HCT116 (cell line): ENCODE results near the gene FIP1L1. TPM values are rescaled to one million over a fixed set of nuclear protein-coding genes. Genes with fewer than 3 reads are reported as not detected.

Experiments
- ATAC-seq: fragments of 200-7000 bp; cut with Tn5 transposase; 2 replicates; pipeline ENCODE4 v1.9.1; 2020; ENCODE audit warnings: mild to moderate bottlenecking, moderate library complexity
- BruUV-seq: library from RNA; stranded (reverse); fragments of 400-500 nt; replicated peaks from 2 replicates; lab custom pipeline; 2021; lab: Mats Ljungman, UMichigan
- CTCF ChIA-PET: fragments of 300-600 bp; sonication (Branson Sonifier 250); formaldehyde crosslinking; loops from one replicate; lab custom pipeline; 2021; ENCODE audit warnings: antibody characterized with exemption; lab: Charles Lee
- POLR2A ChIA-PET: fragments of 300-600, 350-600 bp; sonication (Branson Sonifier 250); formaldehyde crosslinking; loops from one replicate; lab custom pipeline; 2021; ENCODE audit warnings: antibody characterized with exemption; lab: Charles Lee
- RAD21 ChIA-PET, 2 experiments: fragments of 300-600 bp; sonication (Branson Sonifier 250); formaldehyde crosslinking; loops; one replicate each; lab custom pipeline; 2023; ENCODE audit warnings: low total read pairs in 2 of 2; ENCODE audit not compliant: uncharacterized antibody in 2 of 2, unreplicated experiment in 2 of 2, low non-redundant PET in 1 of 2; lab: Charles Lee
- DNase-seq: peaks from one replicate; pipeline ENCODE4 v3.0.0-alpha.2; 2010; ENCODE audit warnings: low read depth, low spot score
- H2AFZ ChIP-seq: fragments of 200-600 bp; shearing (Covaris generic), sonication (generic); 2 replicates; pipeline ENCODE4 v1.6.1; 2017; ENCODE audit warnings: low read depth, mixed run types, mixed read lengths, antibody characterized with exemption, low read length; ENCODE audit not compliant: poor library complexity, severe bottlenecking
- H3K27ac ChIP-seq: 2 replicates; pipeline ENCODE4 v1.5.1; 2012; ENCODE audit warnings: low read depth, low read length
- H3K27me3 ChIP-seq: fragments of 200-600 bp; sonication (generic); 2 replicates; pipeline ENCODE4 v1.6.1; 2016; ENCODE audit warnings: mixed run types, low read length, mixed read lengths; ENCODE audit not compliant: insufficient read depth
- H3K36me3 ChIP-seq, 2 experiments: fragments of 200-500 bp in 1 of 2; fragments of 200-600 bp in 1 of 2; sonication (Bioruptor generic) in 1 of 2; sonication (generic) in 1 of 2; 2 replicates each; pipeline versions ENCODE4 v1.5.1 to v1.6.1; 2014 to 2016; ENCODE audit warnings: low read length in 2 of 2, inconsistent platforms in 1 of 2, mixed read lengths in 1 of 2, mixed run types in 1 of 2; ENCODE audit not compliant: insufficient read depth in 2 of 2, control insufficient read depth in 1 of 2
- H3K4me1 ChIP-seq, 2 experiments: fragments of 200-600 bp in 1 of 2; sonication (generic) in 1 of 2; 2 replicates each; pipeline versions ENCODE4 v1.5.1 to v1.6.1; 2012 to 2017; ENCODE audit warnings: low read length in 2 of 2, inconsistent platforms in 1 of 2, mild to moderate bottlenecking in 1 of 2, mixed read lengths in 1 of 2, mixed run types in 1 of 2, moderate library complexity in 1 of 2; ENCODE audit not compliant: insufficient read depth in 2 of 2, control insufficient read depth in 1 of 2
- H3K4me2 ChIP-seq: fragments of 200-600 bp; sonication (generic); 2 replicates; pipeline ENCODE4 v1.6.1; 2017; ENCODE audit warnings: mixed run types, low read length, mixed read lengths
- H3K4me3 ChIP-seq, 2 experiments: fragments of 200-600 bp in 1 of 2; sonication (generic) in 1 of 2; replicated peaks in 1 of 2; 2 replicates each; pipeline ENCODE4 v1.5.1; 2011 to 2016; ENCODE audit warnings: low read length in 2 of 2, control low read depth in 1 of 2, low read depth in 1 of 2, mild to moderate bottlenecking in 1 of 2, mixed read lengths in 1 of 2, mixed run types in 1 of 2
- H3K79me2 ChIP-seq: fragments of 200-600 bp; sonication (generic); 2 replicates; pipeline ENCODE4 v1.6.1; 2017; ENCODE audit warnings: mild to moderate bottlenecking, mixed run types, low read length, moderate library complexity, mixed read lengths; ENCODE audit not compliant: insufficient read depth
- H3K9ac ChIP-seq: fragments of 200-600 bp; sonication (generic); 2 replicates; pipeline ENCODE4 v1.6.1; 2016; ENCODE audit warnings: low read length, mixed read lengths
- H3K9me2 ChIP-seq: fragments of 200-600 bp; sonication (generic), shearing (Covaris generic); 2 replicates; pipeline ENCODE4 v1.6.1; 2017; ENCODE audit warnings: mixed run types, mild to moderate bottlenecking, moderate library complexity; ENCODE audit not compliant: insufficient read depth
- H3K9me3 ChIP-seq, 2 experiments: fragments of 200-500 bp in 1 of 2; fragments of 200-600 bp in 1 of 2; sonication (Bioruptor generic) in 1 of 2; sonication (generic) in 1 of 2; 2 replicates each; pipeline ENCODE4 v1.6.1; 2014 to 2017; ENCODE audit warnings: low read length in 2 of 2, mixed read lengths in 2 of 2, inconsistent platforms in 1 of 2, low read depth in 1 of 2, mild to moderate bottlenecking in 1 of 2, mixed run types in 1 of 2, moderate library complexity in 1 of 2; ENCODE audit not compliant: control insufficient read depth in 1 of 2, insufficient read depth in 1 of 2
- H4K20me1 ChIP-seq: fragments of 200-600 bp; sonication (generic), shearing (Covaris generic); 2 replicates; pipeline ENCODE4 v1.6.1; 2017; ENCODE audit warnings: mixed run types, mild to moderate bottlenecking, moderate library complexity; ENCODE audit not compliant: insufficient read depth
- ELF1 ChIP-seq: IDR thresholded peaks from 2 replicates; pipeline ENCODE4 v1.6.1; 2012; ENCODE audit warnings: low read depth, borderline replicate concordance
- EZH2 ChIP-seq: fragments of 200-600 bp; sonication (generic); IDR thresholded peaks from 2 replicates; pipeline ENCODE4 v1.6.1; 2017; ENCODE audit warnings: antibody characterized with exemption, mixed run types
- EZH2phosphoT487 ChIP-seq: fragments of 200-600 bp; IDR thresholded peaks from 2 replicates; pipeline ENCODE4 v1.6.1; 2018; ENCODE audit warnings: antibody characterized with exemption, borderline replicate concordance
- RAD21 ChIP-seq: IDR thresholded peaks from 2 replicates; pipeline ENCODE4 v1.6.1; 2012; ENCODE audit warnings: low read depth, mild to moderate bottlenecking
- SIN3A ChIP-seq: IDR thresholded peaks from 2 replicates; pipeline ENCODE4 v1.6.1; 2012; ENCODE audit warnings: low read depth
- SP1 ChIP-seq: IDR thresholded peaks from 2 replicates; pipeline ENCODE4 v1.6.1; 2012; ENCODE audit warnings: low read depth
- SRF ChIP-seq: IDR thresholded peaks from 2 replicates; pipeline ENCODE4 v1.6.1; 2012; ENCODE audit warnings: low read depth
- YY1 ChIP-seq: IDR thresholded peaks from 2 replicates; pipeline ENCODE4 v1.6.1; 2011; ENCODE audit warnings: low read length, low read depth, moderate library complexity, mild to moderate bottlenecking; ENCODE audit not compliant: insufficient replicate concordance; ENCODE audit errors: extremely low read depth
- ZFX ChIP-seq: fragments of 450-650 bp; IDR thresholded peaks from 2 replicates; pipeline ENCODE4 v1.6.1; 2017
- intact Hi-C: fragments of 100-400 bp; cut with micrococcal nuclease; formaldehyde crosslinking; loops from 2 replicates; pipeline ENCODE4 v1.10.0; 2022
- total RNA-seq: library from RNA; stranded (reverse); gene quantifications from one replicate; pipeline ENCODE4 v1.2.1, GENCODE V29; 2021; ENCODE audit not compliant: unreplicated experiment
- TF ChIP-seq, protein P1 (sequence below): IDR thresholded peaks from 2 replicates; pipeline ENCODE4 v1.6.1; 2011; ENCODE audit warnings: mild to moderate bottlenecking, low read length, moderate library complexity; ENCODE audit not compliant: insufficient replicate concordance; ENCODE audit errors: extremely low read depth
- TF ChIP-seq, protein P2 (sequence below): IDR thresholded peaks from 2 replicates; pipeline ENCODE4 v1.6.1; 2012; ENCODE audit warnings: low read depth
- TF ChIP-seq, protein P3 (sequence below), 3 experiments: fragments of 200-600 bp in 1 of 3; sonication (generic) in 1 of 3; IDR thresholded peaks in 2 of 3; conservative IDR thresholded peaks in 1 of 3; 2 replicates each; pipeline ENCODE4 v1.5.1; 2012 to 2017; ENCODE audit warnings: low read depth in 2 of 3, low read length in 2 of 3, antibody characterized with exemption in 1 of 3, borderline replicate concordance in 1 of 3, control low read depth in 1 of 3, mild to moderate bottlenecking in 1 of 3, mixed read lengths in 1 of 3, mixed run types in 1 of 3, moderate library complexity in 1 of 3; ENCODE audit not compliant: insufficient read depth in 1 of 3
- TF ChIP-seq, protein P4 (sequence below): IDR thresholded peaks from 2 replicates; pipeline ENCODE4 v1.6.1; 2012

The FIP1L1 gene
- total RNA-seq, 1 experiment from 2014 or later: 63.6 TPM

DNA sequence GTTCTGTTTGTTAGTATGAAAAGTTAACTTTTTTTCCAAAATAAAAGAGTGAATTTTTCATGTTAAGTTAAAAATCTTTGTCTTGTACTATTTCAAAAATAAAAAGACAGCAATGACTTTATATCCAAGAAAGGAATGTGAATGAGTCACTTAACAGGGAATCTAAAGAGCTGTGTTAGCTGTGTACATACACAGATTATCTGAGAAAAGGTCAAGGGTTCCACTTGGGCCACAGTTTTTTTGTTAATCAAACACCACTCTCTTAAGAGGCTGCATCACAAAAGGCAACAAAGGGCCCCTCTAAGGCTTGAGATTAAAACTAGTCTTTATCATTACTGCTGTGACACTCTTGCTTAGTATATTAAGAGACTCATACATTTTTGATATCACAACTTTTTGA lies 82.1 kb downstream of the FIP1L1 start:
- BruUV-seq: no TSS peak
- Histone ChIP-seq H3K9me2 (no peaks in the 10 kb centered on the region), H3K79me2 (no peaks in the 10 kb centered on the region), H3K4me3 (no peak overlapping the region), H3K27me3 (no peaks in the 10 kb centered on the region), H3K9me3 (no peaks in the 10 kb centered on the region), H3K36me3 (peaks cover 9 to 16% of the 10 kb centered on the region in 2 experiments; a peak in 2 of 4 replicates), H3K4me2 (no peak overlapping the region), H3K27ac (no peak overlapping the region), H2AFZ (no peak overlapping the region), H3K4me1 (peaks cover 0 to 3% of the 10 kb centered on the region in 2 experiments; a peak in 1 of 4 replicates), H3K9ac (no peak overlapping the region), H4K20me1 (0 out of 2 replicates have a peak, but pooled peaks cover 10% of the 10 kb centered on the region)
- DNase-seq (no peak), ATAC-seq (peak; percentile 59; the same call in 1 of the 2 replicates)
- RAD21 ChIA-PET: no interaction called here
- TF ChIP-seq SRF (no peak), RAD21 (no peak), ZFX (no peak), EZH2 (no peak), YY1 (no peak)
- TF ChIP-seq, protein P1, sequence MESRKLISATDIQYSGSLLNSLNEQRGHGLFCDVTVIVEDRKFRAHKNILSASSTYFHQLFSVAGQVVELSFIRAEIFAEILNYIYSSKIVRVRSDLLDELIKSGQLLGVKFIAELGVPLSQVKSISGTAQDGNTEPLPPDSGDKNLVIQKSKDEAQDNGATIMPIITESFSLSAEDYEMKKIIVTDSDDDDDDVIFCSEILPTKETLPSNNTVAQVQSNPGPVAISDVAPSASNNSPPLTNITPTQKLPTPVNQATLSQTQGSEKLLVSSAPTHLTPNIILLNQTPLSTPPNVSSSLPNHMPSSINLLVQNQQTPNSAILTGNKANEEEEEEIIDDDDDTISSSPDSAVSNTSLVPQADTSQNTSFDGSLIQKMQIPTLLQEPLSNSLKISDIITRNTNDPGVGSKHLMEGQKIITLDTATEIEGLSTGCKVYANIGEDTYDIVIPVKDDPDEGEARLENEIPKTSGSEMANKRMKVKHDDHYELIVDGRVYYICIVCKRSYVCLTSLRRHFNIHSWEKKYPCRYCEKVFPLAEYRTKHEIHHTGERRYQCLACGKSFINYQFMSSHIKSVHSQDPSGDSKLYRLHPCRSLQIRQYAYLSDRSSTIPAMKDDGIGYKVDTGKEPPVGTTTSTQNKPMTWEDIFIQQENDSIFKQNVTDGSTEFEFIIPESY: no peak
- CTCF ChIA-PET: no interaction called here
- POLR2A ChIA-PET: no interaction called here
- intact Hi-C loops: no loop called here

DNA sequence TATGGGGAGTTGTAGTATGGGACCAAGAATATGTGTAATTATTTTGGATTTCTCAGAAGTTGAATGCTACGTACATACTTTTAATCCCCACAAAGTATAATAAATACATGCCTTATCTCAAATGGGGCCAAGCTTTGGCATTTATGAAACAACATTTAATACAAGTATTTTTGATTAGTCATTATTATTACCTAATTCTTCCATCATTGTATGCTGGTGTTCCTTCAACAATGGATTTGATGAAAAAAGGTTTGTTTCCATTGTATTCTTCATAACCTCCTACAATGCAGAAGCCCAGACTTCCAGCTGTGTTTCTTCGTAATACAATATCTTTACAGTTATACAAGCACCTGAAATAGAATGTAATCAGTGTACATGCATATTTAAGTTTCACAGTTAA lies 83.8 kb downstream of the FIP1L1 start:
- ChIA-PET POLR2A (no interaction called here), RAD21 (no interaction called here), CTCF (no interaction called here)
- Histone ChIP-seq H3K36me3 (peaks cover 8 to 12% of the 10 kb centered on the region in 2 experiments; a peak in 2 of 4 replicates), H3K4me1 (peaks cover 0 to 3% of the 10 kb centered on the region in 2 experiments; a peak in 1 of 4 replicates), H3K9me2 (no peaks in the 10 kb centered on the region), H3K27me3 (no peaks in the 10 kb centered on the region), H3K4me2 (no peak overlapping the region), H3K4me3 (no peak overlapping the region), H3K79me2 (no peaks in the 10 kb centered on the region), H3K27ac (no peak overlapping the region), H4K20me1 (0 out of 2 replicates have a peak, but pooled peaks cover 3% of the 10 kb centered on the region), H3K9ac (no peak overlapping the region), H2AFZ (no peak overlapping the region), H3K9me3 (no peaks in the 10 kb centered on the region)
- BruUV-seq: no TSS peak
- intact Hi-C loops: no loop called here
- no peak for DNase-seq
- no peak for ATAC-seq
- TF ChIP-seq, protein P2, sequence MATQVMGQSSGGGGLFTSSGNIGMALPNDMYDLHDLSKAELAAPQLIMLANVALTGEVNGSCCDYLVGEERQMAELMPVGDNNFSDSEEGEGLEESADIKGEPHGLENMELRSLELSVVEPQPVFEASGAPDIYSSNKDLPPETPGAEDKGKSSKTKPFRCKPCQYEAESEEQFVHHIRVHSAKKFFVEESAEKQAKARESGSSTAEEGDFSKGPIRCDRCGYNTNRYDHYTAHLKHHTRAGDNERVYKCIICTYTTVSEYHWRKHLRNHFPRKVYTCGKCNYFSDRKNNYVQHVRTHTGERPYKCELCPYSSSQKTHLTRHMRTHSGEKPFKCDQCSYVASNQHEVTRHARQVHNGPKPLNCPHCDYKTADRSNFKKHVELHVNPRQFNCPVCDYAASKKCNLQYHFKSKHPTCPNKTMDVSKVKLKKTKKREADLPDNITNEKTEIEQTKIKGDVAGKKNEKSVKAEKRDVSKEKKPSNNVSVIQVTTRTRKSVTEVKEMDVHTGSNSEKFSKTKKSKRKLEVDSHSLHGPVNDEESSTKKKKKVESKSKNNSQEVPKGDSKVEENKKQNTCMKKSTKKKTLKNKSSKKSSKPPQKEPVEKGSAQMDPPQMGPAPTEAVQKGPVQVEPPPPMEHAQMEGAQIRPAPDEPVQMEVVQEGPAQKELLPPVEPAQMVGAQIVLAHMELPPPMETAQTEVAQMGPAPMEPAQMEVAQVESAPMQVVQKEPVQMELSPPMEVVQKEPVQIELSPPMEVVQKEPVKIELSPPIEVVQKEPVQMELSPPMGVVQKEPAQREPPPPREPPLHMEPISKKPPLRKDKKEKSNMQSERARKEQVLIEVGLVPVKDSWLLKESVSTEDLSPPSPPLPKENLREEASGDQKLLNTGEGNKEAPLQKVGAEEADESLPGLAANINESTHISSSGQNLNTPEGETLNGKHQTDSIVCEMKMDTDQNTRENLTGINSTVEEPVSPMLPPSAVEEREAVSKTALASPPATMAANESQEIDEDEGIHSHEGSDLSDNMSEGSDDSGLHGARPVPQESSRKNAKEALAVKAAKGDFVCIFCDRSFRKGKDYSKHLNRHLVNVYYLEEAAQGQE: no peak
- TF ChIP-seq SIN3A (no peak), RAD21 (no peak), SP1 (no peak), EZH2phosphoT487 (no peak), ELF1 (no peak)
- TF ChIP-seq, protein P3, sequence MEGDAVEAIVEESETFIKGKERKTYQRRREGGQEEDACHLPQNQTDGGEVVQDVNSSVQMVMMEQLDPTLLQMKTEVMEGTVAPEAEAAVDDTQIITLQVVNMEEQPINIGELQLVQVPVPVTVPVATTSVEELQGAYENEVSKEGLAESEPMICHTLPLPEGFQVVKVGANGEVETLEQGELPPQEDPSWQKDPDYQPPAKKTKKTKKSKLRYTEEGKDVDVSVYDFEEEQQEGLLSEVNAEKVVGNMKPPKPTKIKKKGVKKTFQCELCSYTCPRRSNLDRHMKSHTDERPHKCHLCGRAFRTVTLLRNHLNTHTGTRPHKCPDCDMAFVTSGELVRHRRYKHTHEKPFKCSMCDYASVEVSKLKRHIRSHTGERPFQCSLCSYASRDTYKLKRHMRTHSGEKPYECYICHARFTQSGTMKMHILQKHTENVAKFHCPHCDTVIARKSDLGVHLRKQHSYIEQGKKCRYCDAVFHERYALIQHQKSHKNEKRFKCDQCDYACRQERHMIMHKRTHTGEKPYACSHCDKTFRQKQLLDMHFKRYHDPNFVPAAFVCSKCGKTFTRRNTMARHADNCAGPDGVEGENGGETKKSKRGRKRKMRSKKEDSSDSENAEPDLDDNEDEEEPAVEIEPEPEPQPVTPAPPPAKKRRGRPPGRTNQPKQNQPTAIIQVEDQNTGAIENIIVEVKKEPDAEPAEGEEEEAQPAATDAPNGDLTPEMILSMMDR (IDR thresholded peaks at IDR 0.05 in 2 of 3, conservative IDR thresholded peaks at IDR 0.05 in 1 of 3; ENCODE audit: borderline replicate concordance in 1 of 3, insufficient read depth in 1 of 3, low read depth in 2 of 3, low read length in 2 of 3): no peak
- TF ChIP-seq, protein P4, sequence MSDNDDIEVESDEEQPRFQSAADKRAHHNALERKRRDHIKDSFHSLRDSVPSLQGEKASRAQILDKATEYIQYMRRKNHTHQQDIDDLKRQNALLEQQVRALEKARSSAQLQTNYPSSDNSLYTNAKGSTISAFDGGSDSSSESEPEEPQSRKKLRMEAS: no peak
